HepG2 (cell line): ENCODE measurements around the gene SLC27A2. TPM values are rescaled to one million over a fixed set of nuclear protein-coding genes. Genes with fewer than 3 reads are reported as not detected.

Experiments used
- ATAC-seq: fragments of 200-7000 bp; cut with Tn5 transposase; 3 replicates; pipeline ENCODE4 v1.9.1; 2020; ENCODE audit warnings: mild to moderate bottlenecking, moderate library complexity
- BruUV-seq: library from RNA; stranded (reverse); fragments of 400-500 nt; replicated peaks from 2 replicates; lab custom pipeline; 2021; lab: Mats Ljungman, UMichigan
- CTCF ChIA-PET: fragments of 300-600 bp; formaldehyde crosslinking; extraction: SDS; loops from one replicate; lab custom pipeline; 2021; ENCODE audit warnings: low total read pairs, inconsistent platforms, low intra/inter-chr PET ratio; lab: Yijun Ruan, JAX
- POLR2A ChIA-PET: fragments of 350-600 bp; sonication (Branson Sonifier 250); formaldehyde crosslinking; loops from one replicate; lab custom pipeline; 2020; ENCODE audit warnings: antibody characterized with exemption, inconsistent platforms; lab: Yijun Ruan, JAX
- DNase-seq: peaks from one replicate; pipeline ENCODE4 v3.0.0-alpha.2; 2015; ENCODE audit warnings: low spot score
- FAIRE-seq: peaks from 3 replicates; lab custom pipeline; 2011; peaks lifted over from hg19 to GRCh38; lab: Jason Lieb, UNC
- H2AFZ ChIP-seq: one replicate; pipeline ENCODE4 v1.6.1; 2011; ENCODE audit warnings: low read length, inconsistent platforms
- H3K27ac ChIP-seq: fragments of 300-600 bp; 3 replicates; pipeline ENCODE4 v1.8.0; 2011; ENCODE audit warnings: mixed run types, mild to moderate bottlenecking, mixed read lengths, low read length, inconsistent platforms; ENCODE audit not compliant: insufficient read depth; ENCODE audit errors: extremely low read length
- H3K27me3 ChIP-seq, 2 experiments: fragments of 200-600 bp in 1 of 2; 2 replicates in 1 of 2; 3 replicates in 1 of 2; pipeline versions ENCODE4 v1.6.0 to v1.8.0; 2011; ENCODE audit warnings: low read length in 2 of 2, mild to moderate bottlenecking in 2 of 2, moderate library complexity in 2 of 2, inconsistent platforms in 1 of 2; ENCODE audit not compliant: insufficient read depth in 2 of 2, control insufficient read depth in 1 of 2
- H3K36me3 ChIP-seq, 2 experiments: fragments of 200-600 bp in 1 of 2; replicated peaks in 1 of 2; 2 replicates in 1 of 2; 3 replicates in 1 of 2; pipeline versions ENCODE4 v1.5.1 to v1.8.0; 2011; ENCODE audit warnings: low read length in 2 of 2, inconsistent platforms in 1 of 2; ENCODE audit not compliant: insufficient read depth in 2 of 2, control insufficient read depth in 1 of 2
- H3K4me1 ChIP-seq: 2 replicates; pipeline ENCODE4 v1.5.1; 2012; ENCODE audit warnings: low read length, inconsistent platforms; ENCODE audit not compliant: insufficient read depth
- H3K4me2 ChIP-seq: 2 replicates; pipeline ENCODE4 v1.6.0; 2011; ENCODE audit warnings: low read depth, low read length, inconsistent platforms
- H3K4me3 ChIP-seq, 3 experiments: fragments of 200-600 bp in 1 of 3; sonication (generic), shearing (Covaris generic) in 1 of 3; replicated peaks in 1 of 3; 2 replicates each; pipeline ENCODE4 v1.5.1; 2011 to 2016; ENCODE audit warnings: low read length in 3 of 3, inconsistent platforms in 2 of 3, low read depth in 2 of 3, mild to moderate bottlenecking in 2 of 3, control low read depth in 1 of 3, mixed read lengths in 1 of 3; ENCODE audit not compliant: insufficient read depth in 1 of 3
- H3K79me2 ChIP-seq: one replicate; pipeline ENCODE4 v1.6.1; 2011; ENCODE audit warnings: low read length, inconsistent platforms; ENCODE audit not compliant: insufficient read depth
- H3K9ac ChIP-seq: 2 replicates; pipeline ENCODE4 v1.6.0; 2011; ENCODE audit warnings: mild to moderate bottlenecking, low read depth, low read length, inconsistent platforms; ENCODE audit not compliant: insufficient read depth
- H3K9me3 ChIP-seq: 2 replicates; pipeline ENCODE4 v1.5.1; 2012; ENCODE audit warnings: mild to moderate bottlenecking, low read length
- H4K20me1 ChIP-seq: 2 replicates; pipeline ENCODE4 v1.6.0; 2011; ENCODE audit warnings: inconsistent platforms, mild to moderate bottlenecking, low read length, moderate library complexity; ENCODE audit not compliant: insufficient read depth
- CHD4 ChIP-seq: fragments of 200-600 bp; sonication (generic); IDR thresholded peaks from 2 replicates; pipeline ENCODE4 v1.7.0; 2017; ENCODE audit warnings: mild to moderate bottlenecking, low read length, borderline replicate concordance
- POLR2G ChIP-seq: fragments of 200-400 bp; formaldehyde crosslinking; IDR thresholded peaks from 2 replicates; pipeline ENCODE4 v1.6.1; 2018; ENCODE audit warnings: mild to moderate bottlenecking, low read depth, low read length, moderate library complexity
- STAT5B ChIP-seq: sonication (generic); formaldehyde crosslinking; IDR thresholded peaks from 2 replicates; pipeline ENCODE4 v1.4.0; 2020; ENCODE audit warnings: missing genetic modification reagents
- TOPORS ChIP-seq: sonication (generic); formaldehyde crosslinking; IDR thresholded peaks from 2 replicates; pipeline ENCODE4 v1.8.0; 2023; ENCODE audit warnings: mild to moderate bottlenecking, missing genetic modification reagents
- ZFP37 ChIP-seq: sonication (generic); formaldehyde crosslinking; IDR thresholded peaks from 2 replicates; pipeline ENCODE4 v1.4.0; 2020; ENCODE audit warnings: missing genetic modification reagents, borderline replicate concordance
- ZNF713 ChIP-seq: sonication (generic); formaldehyde crosslinking; IDR thresholded peaks from 2 replicates; pipeline ENCODE4 v1.4.0; 2020; ENCODE audit warnings: mild to moderate bottlenecking, missing genetic modification reagents
- WGBS: methylation state at CpG from one replicate; pipeline ENCODE4 v1.1.6; 2017; ENCODE audit warnings: low lambda C conversion rate; 5-methylcytosine and 5-hydroxymethylcytosine counted together
- in situ Hi-C: cut with HindIII; loops from 2 replicates; pipeline ENCODE4 v1.10.0; 2017; ENCODE audit warnings: low pct_unique_long_range_greater_than_20kb; ENCODE audit not compliant: extremely low pct_ligation_motif_present
- intact Hi-C: fragments of 100-400 bp; cut with micrococcal nuclease; formaldehyde crosslinking; loops from one replicate; pipeline ENCODE4 v1.10.0; 2022; ENCODE audit not compliant: unreplicated experiment
- polyA plus RNA-seq, 8 experiments: library from polyadenylated mRNA; depleted of rRNA in 3 of 8; stranded (reverse) in 7 of 8; unstranded in 1 of 8; fragments of >200 nt; fragmentation: Illumina TruSeq in 4 of 8; extraction: Trizol in 4 of 8; gene quantifications; 2 replicates each; pipeline versions ENCODE4 v1.2.1 to v1.2.3, GENCODE V29; 2011 to 2016; ENCODE audit warnings: low read depth in 4 of 8, missing spikeins in 1 of 8, mixed read lengths in 1 of 8; ENCODE audit not compliant: insufficient read depth in 1 of 8
- total RNA-seq, 5 experiments: library from RNA; depleted of rRNA; stranded (reverse); fragments of >200 nt; fragmentation: Illumina TruSeq; extraction: Trizol; gene quantifications; 2 replicates each; pipeline ENCODE4 v1.2.3, GENCODE V29; 2016; ENCODE audit warnings: low read depth in 1 of 5
- TF ChIP-seq, protein P1 (sequence below): sonication (generic); formaldehyde crosslinking; IDR thresholded peaks from 2 replicates; pipeline ENCODE4 v1.4.0; 2020; ENCODE audit warnings: missing genetic modification reagents, borderline replicate concordance
- TF ChIP-seq, protein P2 (sequence below): sonication (generic); formaldehyde crosslinking; IDR thresholded peaks from 2 replicates; pipeline ENCODE4 v1.4.0; 2020; ENCODE audit warnings: missing genetic modification reagents; ENCODE audit errors: not compliant biosample characterization
- TF ChIP-seq, protein P3 (sequence below): sonication (generic); formaldehyde crosslinking; IDR thresholded peaks from 2 replicates; pipeline ENCODE4 v1.4.0; 2020; ENCODE audit warnings: missing genetic modification reagents, mild to moderate bottlenecking, borderline replicate concordance
- TF ChIP-seq, protein P4 (sequence below): sonication (generic); formaldehyde crosslinking; IDR thresholded peaks from 2 replicates; pipeline ENCODE4 v1.9.0; 2022; ENCODE audit warnings: missing genetic modification reagents, mild to moderate bottlenecking, borderline replicate concordance
- TF ChIP-seq, protein P5 (sequence below): fragments of 450-650 bp; IDR thresholded peaks from 2 replicates; pipeline ENCODE4 v1.6.1; 2016
- TF ChIP-seq, protein P6 (sequence below): sonication (generic); formaldehyde crosslinking; IDR thresholded peaks from 2 replicates; pipeline ENCODE4 v1.4.0; 2020; ENCODE audit warnings: missing genetic modification reagents

SLC27A2 gene
- total and polyA plus RNA-seq, 2 of the 13 experiments (the other 11 are each of a cell fraction or from before 2014, with no cell fraction given), result 14.6 to 23.4 TPM

DNA sequence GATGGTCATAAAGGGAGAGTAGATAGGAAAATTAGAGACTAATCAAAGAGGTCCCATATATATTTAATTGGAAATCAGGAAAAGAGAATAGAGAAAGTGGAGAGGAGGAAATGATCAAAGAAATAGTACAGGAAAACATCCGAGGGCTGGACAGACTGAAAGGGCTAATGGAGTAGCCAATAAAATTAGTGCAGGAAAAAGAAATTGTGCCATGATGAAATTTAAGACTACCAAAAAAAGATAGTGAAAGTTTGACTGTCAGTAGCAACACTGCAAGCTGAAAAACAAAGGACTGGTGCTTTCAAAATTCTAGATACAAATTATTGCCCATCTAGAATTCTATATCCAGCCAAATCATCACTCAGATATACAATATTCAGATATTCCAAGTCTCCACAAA, 36.3 kb downstream of the SLC27A2 start:
- H3K9ac ChIP-seq, result no peak overlapping the region
- peaks cover 0 to 5% of the 10 kb centered on the region in 2 experiments; a peak in 3 of 5 replicates for H3K36me3 ChIP-seq
- 97% methylated on average over 1 of the region's 1 CpG for WGBS
- FAIRE-seq, result no peak
- in situ Hi-C loops, result no loop called here
- no TSS peak for BruUV-seq
- CTCF ChIA-PET, result no interaction called here
- no peaks in the 10 kb centered on the region for H3K9me3 ChIP-seq
- H3K27me3 ChIP-seq, result no peaks in the 10 kb centered on the region
- TF ChIP-seq, protein P1, sequence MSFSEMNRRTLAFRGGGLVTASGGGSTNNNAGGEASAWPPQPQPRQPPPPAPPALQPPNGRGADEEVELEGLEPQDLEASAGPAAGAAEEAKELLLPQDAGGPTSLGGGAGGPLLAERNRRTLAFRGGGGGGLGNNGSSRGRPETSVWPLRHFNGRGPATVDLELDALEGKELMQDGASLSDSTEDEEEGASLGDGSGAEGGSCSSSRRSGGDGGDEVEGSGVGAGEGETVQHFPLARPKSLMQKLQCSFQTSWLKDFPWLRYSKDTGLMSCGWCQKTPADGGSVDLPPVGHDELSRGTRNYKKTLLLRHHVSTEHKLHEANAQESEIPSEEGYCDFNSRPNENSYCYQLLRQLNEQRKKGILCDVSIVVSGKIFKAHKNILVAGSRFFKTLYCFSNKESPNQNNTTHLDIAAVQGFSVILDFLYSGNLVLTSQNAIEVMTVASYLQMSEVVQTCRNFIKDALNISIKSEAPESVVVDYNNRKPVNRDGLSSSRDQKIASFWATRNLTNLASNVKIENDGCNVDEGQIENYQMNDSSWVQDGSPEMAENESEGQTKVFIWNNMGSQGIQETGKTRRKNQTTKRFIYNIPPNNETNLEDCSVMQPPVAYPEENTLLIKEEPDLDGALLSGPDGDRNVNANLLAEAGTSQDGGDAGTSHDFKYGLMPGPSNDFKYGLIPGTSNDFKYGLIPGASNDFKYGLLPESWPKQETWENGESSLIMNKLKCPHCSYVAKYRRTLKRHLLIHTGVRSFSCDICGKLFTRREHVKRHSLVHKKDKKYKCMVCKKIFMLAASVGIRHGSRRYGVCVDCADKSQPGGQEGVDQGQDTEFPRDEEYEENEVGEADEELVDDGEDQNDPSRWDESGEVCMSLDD (CRISPR knock-in tag), result no peak
- TF ChIP-seq, protein P2, sequence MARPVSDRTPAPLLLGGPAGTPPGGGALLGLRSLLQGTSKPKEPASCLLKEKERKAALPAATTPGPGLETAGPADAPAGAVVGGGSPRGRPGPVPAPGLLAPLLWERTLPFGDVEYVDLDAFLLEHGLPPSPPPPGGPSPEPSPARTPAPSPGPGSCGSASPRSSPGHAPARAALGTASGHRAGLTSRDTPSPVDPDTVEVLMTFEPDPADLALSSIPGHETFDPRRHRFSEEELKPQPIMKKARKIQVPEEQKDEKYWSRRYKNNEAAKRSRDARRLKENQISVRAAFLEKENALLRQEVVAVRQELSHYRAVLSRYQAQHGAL (CRISPR knock-in tag), result no peak
- TF ChIP-seq, protein P3, sequence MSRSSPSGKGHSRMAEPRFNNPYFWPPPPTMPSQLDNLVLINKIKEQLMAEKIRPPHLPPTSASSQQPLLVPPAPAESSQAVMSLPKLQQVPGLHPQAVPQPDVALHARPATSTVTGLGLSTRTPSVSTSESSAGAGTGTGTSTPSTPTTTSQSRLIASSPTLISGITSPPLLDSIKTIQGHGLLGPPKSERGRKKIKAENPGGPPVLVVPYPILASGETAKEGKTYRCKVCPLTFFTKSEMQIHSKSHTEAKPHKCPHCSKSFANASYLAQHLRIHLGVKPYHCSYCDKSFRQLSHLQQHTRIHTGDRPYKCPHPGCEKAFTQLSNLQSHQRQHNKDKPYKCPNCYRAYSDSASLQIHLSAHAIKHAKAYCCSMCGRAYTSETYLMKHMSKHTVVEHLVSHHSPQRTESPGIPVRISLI (CRISPR knock-in tag), result no peak
- no peak for TF ChIP-seq POLR2G
- TF ChIP-seq, protein P4, sequence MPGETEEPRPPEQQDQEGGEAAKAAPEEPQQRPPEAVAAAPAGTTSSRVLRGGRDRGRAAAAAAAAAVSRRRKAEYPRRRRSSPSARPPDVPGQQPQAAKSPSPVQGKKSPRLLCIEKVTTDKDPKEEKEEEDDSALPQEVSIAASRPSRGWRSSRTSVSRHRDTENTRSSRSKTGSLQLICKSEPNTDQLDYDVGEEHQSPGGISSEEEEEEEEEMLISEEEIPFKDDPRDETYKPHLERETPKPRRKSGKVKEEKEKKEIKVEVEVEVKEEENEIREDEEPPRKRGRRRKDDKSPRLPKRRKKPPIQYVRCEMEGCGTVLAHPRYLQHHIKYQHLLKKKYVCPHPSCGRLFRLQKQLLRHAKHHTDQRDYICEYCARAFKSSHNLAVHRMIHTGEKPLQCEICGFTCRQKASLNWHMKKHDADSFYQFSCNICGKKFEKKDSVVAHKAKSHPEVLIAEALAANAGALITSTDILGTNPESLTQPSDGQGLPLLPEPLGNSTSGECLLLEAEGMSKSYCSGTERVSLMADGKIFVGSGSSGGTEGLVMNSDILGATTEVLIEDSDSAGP, result no peak
- TF ChIP-seq TOPORS (CRISPR knock-in tag), result no peak
- TF ChIP-seq, protein P5, sequence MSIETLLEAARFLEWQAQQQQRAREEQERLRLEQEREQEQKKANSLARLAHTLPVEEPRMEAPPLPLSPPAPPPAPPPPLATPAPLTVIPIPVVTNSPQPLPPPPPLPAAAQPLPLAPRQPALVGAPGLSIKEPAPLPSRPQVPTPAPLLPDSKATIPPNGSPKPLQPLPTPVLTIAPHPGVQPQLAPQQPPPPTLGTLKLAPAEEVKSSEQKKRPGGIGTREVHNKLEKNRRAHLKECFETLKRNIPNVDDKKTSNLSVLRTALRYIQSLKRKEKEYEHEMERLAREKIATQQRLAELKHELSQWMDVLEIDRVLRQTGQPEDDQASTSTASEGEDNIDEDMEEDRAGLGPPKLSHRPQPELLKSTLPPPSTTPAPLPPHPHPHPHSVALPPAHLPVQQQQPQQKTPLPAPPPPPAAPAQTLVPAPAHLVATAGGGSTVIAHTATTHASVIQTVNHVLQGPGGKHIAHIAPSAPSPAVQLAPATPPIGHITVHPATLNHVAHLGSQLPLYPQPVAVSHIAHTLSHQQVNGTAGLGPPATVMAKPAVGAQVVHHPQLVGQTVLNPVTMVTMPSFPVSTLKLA, result no peak
- no peak for TF ChIP-seq ZFP37 (CRISPR knock-in tag)
- TF ChIP-seq ZNF713 (CRISPR knock-in tag), result no peak
- TF ChIP-seq CHD4, result no peak
- TF ChIP-seq, protein P6, sequence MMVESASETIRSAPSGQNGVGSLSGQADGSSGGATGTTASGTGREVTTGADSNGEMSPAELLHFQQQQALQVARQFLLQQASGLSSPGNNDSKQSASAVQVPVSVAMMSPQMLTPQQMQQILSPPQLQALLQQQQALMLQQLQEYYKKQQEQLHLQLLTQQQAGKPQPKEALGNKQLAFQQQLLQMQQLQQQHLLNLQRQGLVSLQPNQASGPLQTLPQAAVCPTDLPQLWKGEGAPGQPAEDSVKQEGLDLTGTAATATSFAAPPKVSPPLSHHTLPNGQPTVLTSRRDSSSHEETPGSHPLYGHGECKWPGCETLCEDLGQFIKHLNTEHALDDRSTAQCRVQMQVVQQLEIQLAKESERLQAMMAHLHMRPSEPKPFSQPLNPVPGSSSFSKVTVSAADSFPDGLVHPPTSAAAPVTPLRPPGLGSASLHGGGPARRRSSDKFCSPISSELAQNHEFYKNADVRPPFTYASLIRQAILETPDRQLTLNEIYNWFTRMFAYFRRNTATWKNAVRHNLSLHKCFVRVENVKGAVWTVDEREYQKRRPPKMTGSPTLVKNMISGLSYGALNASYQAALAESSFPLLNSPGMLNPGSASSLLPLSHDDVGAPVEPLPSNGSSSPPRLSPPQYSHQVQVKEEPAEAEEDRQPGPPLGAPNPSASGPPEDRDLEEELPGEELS, result no peak
- no peak for TF ChIP-seq STAT5B (CRISPR knock-in tag)
- no peak overlapping the region for H3K27ac ChIP-seq
- no peaks in the 10 kb centered on the region for H3K79me2 ChIP-seq
- no peaks in the 10 kb centered on the region for H4K20me1 ChIP-seq
- intact Hi-C loops, result no loop called here
- peaks cover 14% of the 10 kb centered on the region for H3K4me1 ChIP-seq
- H2AFZ ChIP-seq, result no peak overlapping the region
- H3K4me3 ChIP-seq, result no peak overlapping the region
- ATAC-seq, result no peak
- POLR2A ChIA-PET, result no interaction called here
- no peak for DNase-seq
- H3K4me2 ChIP-seq, result no peak overlapping the region
